IPS-NIHi7 (cell line): ENCODE data around the gene UBR4.

Experiments used
- DNase-seq: peaks from one replicate; pipeline ENCODE4 v3.0.0; 2012; ENCODE audit warnings: mixed read lengths; ENCODE audit errors: extremely low spot score

UBR4 gene

DNA sequence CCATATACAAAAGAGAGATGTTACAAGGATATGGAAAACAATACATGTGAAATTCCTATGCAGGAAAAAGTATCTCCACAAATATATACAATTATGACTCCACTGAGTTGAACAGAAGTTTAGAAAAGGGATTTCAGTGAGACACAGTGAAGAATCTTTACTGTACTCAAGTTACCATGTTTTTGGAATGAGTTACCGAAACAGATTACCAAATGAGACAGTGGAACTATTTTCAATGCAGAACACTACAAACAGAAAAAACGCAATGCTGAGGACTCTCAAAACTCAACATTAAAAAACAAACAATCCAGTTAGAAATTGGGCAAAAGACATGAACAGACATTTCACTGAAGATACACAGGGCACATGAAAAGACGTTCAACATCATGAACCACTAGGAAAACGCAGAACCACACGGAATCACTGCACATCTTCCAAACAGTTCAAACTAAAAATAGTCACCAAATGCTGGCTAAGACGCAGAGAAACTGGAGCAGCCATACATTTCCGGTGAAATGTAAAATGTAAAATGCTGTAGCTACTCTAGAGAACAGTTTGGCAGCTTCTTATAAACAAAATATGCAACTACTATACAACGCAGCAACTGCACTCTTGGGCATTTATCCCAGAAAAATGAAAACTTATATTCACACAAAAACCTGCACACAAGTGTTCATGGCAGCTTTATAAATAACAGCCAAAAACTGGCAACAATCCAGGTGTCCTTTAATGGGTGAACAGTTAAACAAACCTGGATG lies 118.7 kb downstream of the UBR4 start:
- DNase-seq, result no peak

DNA sequence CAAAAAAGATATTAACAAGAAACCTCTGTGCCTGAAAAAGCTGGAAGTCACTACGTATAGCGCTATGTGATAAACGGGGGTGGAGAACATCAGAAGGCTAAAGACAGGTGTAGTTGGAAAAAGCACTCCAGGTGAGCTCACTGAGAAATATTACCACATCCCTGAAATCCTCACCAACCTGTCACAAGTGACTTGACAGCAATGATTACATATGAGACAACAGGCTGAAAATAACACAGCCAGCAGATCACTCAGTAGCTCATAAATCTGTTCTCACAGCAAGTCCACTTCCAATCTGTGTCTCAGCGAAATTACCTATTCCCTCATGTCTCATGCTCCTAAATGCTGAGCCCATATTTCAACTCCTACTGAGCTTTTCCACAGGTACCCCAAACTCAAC lies 120.5 kb downstream of the UBR4 start:
- no peak for DNase-seq

GRCh38 chr1:19088717-19089442 lies 121.2 kb downstream of the UBR4 start:
- no peak for DNase-seq

- DNase-seq, result no peak
Observed at GRCh38 chr1:19087737-19088594, 122.1 kb downstream of the UBR4 start.

- no peak for DNase-seq
Observed at GRCh38 chr1:19087017-19087736, 122.9 kb downstream of the UBR4 start.

DNA sequence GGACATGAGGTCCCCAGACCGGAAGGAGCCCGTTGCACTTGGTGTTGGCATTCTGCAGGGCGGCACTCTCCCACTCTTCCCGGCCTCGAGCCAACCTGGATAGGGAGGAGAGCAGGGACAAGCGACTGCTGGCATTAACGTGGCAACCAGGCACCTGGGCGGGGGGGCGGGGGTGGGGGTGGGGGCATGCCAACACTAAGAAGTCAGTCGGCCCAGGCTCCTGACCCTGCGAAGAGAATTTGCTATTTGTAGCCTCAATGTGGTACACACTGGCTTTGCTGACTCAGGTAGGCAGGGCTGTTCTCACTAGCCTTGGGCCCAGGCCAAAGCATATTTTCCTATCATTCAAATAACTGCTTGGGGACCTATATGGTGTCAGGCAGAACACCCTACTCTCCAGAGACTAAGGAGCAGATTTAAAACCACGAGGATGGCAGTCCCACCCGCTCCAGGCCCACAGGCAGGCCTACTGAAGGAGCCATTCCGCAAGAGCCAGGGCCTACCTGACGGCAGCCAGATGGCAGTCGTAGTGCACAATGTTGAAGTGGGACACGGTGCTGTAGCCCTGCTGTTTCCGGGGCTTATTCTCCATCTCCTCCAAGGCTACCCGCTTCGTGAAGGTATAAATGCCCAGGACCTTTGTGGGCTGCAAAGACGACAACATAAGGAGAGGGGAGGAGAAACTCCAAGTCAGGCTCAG lies 123.7 kb downstream of the UBR4 start:
- DNase-seq, result no peak

DNA sequence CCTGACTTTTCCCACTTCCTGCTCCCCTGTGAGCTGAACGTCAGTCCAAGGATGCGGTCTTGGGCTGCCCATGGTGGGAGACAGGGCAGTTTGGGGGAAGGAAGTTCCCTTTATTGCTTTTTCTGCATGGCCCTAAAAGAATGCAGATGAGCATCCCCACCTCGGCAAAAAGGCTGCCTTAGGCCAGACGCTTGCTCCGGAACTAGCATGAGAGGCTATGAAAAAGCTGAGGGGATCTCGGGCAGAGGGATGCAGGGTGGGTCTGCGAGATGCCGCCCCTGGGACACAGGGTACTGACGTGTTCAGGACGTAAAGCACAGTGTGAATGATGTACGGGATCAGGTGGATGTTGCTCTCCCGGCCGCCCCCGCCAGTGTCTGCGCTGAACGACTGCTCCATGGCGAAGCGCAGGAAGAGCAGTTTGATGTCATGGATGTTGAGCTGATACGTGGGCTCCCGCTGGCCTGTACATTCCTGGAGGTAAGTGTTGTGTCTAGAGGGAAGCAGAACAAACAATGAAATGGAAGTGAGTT lies 125.8 kb downstream of the UBR4 start:
- no peak for DNase-seq

GRCh38 chr1:19083081-19083480 lies 127.0 kb downstream of the UBR4 start:
- DNase-seq, result no peak

DNA sequence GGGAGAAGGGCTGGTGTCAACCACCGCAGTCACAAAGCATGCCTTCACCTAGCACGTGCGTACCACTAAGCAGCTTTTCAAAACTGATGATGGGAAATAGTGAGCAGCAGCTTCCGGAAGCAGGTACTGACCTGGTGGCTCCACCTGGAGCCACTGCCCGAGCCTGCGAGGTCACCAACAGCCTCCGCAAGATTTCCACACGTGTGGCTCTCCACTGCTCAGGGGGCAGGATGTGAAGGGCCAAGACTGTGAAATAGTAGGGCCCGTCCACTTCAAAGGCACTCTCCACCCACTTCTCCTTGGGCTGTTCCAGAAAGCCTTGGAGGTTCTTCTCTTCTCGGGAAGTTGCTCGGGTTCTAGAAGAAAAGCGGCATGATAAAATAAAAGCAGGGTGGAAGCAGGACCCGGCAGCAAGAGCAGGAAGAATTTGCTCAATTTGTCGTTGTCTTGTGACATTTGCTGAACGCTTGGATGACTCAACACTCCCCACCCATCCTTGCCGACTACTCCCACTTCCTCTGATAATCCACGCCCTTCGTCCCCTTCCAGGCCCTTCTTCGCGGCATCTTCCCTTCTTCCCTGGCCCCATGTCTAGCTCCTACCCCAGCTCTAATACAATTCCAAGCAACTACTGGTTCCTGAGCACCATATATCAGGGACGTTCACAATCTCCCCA lies 128.7 kb downstream of the UBR4 start:
- no peak for DNase-seq

DNA sequence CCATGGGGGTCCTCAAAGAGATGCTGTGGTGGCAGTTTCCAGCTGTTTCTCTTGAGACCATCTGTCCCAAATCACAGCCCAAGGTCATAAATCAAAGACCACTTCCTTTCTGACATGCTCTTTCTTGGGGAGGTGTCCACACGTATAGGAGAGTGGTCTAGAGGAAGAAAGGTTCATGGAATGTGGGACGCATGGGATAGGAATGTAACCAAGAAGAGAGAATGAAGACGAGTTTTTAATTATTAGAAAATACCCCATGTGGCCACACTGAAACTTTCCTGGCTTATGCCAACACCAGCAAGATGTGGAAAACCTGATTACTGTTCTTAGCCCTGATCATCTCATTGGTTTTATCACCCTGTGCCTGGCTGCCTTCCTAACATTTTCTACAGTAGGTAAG lies 129.3 kb downstream of the UBR4 start:
- DNase-seq, result no peak

DNA sequence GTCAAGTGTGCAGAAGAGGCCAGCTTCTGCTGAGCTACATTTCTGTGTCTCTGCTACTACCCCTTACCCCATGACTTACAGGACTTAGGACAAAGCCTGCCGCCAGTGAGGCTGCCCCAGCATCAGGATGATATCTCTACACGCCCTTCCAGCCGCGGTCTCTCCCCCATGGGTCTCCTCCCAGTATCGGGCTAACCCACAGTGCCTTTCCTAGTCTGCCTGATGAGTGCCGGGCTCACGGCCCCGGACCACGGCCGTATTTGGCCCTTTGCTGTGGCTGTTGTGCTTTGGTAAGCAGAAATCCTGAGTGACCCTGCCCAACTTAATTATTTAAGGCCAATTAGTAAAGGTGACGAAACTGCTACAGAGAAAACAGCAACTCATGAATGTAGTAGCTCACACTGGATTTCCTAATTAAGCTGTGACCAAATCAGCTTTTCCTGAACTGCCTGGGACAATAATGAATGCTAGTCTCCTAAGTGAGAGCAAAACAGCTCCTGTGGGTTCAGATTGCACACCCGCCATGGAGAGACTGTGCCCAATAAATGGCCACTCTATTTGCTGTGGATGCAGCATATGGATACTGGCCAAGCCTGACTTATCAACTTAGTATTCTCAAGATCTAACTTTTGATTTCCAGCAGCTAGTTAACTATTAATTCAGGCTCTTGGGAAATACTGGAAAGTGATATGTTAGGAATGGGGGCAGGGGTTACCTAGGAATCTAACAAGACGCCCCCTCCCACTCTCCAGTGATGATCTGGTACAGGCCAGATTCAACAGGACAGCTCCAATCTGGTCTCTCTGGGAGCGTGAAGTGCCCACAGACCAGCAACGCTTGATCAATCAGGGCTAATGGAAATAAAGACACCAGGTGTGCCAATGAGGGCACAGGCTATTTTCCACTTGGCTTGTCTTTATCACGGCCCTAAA lies 130.3 kb downstream of the UBR4 start:
- no peak for DNase-seq

- no peak for DNase-seq
Observed at GRCh38 chr1:19078536-19078935, 131.5 kb downstream of the UBR4 start.

DNA sequence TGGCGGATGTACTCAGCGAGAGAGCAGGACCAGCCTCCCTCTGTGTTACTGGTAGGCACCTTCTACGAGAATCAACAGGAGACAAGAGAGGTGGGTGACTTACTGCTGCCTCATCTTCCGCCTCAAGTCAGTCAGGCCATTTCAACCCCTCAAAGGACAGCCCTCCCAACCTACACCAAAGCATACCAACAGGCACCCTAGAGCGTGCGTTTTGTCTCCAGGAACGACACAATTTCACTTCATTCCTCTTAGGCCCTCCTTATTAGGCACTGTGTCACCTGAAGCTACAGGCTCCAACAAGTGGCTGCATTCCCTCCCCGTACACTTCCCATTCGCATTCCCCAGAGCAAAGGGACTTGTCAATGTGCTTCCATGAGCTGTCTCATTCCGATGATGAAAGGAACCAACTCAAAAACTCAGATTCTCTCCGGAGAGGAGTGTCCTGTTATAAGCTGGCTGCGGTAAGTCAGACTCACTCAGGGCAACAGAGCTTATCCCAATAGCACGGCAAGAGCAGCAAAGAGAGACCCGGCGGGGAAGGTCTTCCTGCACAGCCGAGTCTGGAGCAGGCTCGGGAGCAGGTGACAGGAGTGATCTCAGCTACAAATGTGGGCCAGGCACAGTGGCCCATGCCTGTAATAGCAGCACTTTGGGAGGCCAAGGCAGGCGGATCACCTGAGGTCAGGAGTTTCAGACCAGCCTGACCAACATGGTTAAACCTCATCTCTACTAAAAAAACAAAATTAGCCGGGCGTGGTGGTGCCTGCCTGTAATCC lies 133.0 kb downstream of the UBR4 start:
- DNase-seq, result no peak

- no peak for DNase-seq
Observed at GRCh38 chr1:19074902-19075721, 135.0 kb downstream of the UBR4 start.

DNA sequence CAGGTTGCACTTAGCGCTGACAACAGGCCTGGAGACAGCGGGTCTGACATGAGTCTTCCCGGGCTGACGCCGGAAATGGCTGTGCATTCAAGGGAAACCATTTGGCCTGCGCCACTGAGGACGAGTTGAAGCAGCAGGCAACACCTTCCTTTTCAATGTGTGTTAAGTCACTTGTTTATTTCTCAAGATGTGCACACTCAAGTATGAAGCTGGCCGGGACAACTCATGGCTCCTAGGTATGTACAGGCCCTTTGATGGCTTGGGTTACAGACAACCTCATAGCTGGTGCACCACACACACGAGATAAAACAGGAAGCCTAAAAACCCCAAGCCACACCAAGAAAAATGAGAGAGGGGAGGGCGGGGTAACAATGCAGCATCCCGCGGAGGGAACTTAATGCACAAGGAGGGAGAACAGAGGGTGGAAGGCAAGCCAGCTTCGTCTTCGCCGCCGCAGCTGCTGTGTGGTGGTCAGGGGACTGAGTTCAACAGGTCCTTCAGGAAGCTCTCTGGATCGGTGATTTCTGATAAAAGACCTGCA lies 135.6 kb downstream of the UBR4 start:
- DNase-seq, result no peak

- DNase-seq, result no peak
Observed at GRCh38 chr1:19073311-19074186, 136.5 kb downstream of the UBR4 start.
